ENCODE data around the gene CYTH1.

DNA sequence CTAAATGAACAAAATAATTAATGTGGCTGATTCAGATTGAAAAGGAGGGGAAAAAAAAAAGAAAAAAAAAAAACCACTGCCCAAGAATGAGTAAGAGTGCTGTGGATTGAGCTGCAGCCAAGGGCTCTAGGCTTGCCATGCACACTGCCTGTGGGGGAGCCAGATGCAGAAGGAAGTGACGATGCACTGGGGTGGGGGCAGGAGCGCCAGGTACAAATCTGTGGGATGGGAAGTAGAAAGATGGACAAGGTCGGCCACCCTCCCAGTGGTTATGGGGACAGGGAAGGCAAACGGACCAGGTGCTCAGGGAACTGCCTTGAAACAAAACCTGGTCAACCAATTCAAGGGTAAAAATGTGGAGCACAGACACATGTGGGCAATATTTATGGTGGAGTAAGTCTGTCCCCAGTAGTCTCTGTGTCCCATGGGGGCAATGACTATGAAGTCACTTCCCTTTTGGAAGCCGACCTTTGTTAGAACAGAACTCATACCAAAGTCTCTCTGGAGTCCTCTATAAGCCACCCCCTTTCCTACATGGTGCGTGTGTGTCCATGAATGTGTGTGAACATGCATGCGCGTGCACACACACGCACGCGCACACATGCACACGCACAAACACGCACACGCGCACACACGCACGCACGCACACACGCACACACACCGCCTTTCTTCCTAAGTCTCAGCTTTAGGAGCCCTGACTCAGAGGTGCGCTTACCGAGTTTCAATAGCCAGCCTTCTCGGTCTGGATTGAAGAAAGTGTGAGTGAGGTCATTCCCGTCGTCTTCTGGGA is 84.3 kb downstream of the CYTH1 start:
- TF ChIP-seq, protein P1, sequence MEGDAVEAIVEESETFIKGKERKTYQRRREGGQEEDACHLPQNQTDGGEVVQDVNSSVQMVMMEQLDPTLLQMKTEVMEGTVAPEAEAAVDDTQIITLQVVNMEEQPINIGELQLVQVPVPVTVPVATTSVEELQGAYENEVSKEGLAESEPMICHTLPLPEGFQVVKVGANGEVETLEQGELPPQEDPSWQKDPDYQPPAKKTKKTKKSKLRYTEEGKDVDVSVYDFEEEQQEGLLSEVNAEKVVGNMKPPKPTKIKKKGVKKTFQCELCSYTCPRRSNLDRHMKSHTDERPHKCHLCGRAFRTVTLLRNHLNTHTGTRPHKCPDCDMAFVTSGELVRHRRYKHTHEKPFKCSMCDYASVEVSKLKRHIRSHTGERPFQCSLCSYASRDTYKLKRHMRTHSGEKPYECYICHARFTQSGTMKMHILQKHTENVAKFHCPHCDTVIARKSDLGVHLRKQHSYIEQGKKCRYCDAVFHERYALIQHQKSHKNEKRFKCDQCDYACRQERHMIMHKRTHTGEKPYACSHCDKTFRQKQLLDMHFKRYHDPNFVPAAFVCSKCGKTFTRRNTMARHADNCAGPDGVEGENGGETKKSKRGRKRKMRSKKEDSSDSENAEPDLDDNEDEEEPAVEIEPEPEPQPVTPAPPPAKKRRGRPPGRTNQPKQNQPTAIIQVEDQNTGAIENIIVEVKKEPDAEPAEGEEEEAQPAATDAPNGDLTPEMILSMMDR (IDR thresholded peaks at IDR 0.05) = no peak
- TF ChIP-seq POLR2A (IDR thresholded peaks at IDR 0.05) = no peak
